C4-2B (cell line): ENCODE results near the gene LRPAP1.
"Not testable (repeated sequence)": the region's sequence is repeated elsewhere in the genome, so short reads cannot be mapped to it uniquely, and the experiment has no call there.

Source experiments
- H3K27ac ChIP-seq: fragments of 450-650 bp; 2 replicates; pipeline ENCODE4 v1.5.1; 2017
- ZFX ChIP-seq: fragments of 450-650 bp; IDR thresholded peaks from 2 replicates; pipeline ENCODE4 v1.6.1; 2017
- TF ChIP-seq, protein P1 (sequence below): fragments of 450-650 bp; conservative IDR thresholded peaks from 2 replicates; pipeline ENCODE4 v1.5.1; 2017; ENCODE audit warnings: mild to moderate bottlenecking

LRPAP1 gene

DNA sequence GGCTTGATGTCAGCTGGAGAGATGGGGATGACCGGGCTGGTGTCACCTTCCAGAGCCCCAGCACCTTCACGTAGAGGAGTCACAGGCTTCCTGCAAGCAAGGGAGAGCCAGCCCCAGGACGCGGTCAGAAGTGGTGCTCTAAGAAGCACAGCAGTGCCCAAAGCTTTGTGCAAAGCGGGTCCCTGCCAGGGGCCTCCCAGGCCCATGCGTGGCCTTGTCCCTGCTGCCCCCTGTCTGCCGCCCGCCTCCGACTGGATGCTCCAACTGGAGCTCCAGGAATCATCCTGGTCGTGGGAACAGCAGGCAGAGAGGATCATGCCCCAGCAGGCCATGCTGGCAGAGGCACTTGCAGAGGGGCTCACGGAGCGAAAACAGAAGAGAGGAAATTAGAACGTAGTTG lies 40.1 kb upstream of the LRPAP1 start:
- TF ChIP-seq ZFX: no peak
- H3K27ac ChIP-seq: no peak overlapping the region

DNA sequence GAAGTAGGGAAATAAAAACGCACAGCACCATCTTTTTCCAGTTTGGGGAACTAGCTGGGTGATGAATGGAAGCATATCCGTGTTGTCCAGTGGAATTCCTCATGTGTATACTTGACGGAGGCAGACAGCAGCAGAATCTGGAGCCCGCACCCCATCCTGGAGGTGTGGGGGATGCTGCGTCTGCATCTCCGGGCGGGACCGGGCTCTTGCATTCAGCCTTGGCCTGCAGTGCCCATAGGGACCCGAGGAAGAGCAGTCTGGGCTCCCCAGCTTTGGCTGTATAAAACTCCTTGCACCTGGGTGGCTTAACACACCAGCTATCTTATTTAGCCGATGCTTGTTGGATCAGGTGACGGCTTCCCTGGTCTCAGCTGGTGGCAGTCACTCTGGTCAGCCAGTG lies 39.7 kb upstream of the LRPAP1 start:
- TF ChIP-seq, protein P1, sequence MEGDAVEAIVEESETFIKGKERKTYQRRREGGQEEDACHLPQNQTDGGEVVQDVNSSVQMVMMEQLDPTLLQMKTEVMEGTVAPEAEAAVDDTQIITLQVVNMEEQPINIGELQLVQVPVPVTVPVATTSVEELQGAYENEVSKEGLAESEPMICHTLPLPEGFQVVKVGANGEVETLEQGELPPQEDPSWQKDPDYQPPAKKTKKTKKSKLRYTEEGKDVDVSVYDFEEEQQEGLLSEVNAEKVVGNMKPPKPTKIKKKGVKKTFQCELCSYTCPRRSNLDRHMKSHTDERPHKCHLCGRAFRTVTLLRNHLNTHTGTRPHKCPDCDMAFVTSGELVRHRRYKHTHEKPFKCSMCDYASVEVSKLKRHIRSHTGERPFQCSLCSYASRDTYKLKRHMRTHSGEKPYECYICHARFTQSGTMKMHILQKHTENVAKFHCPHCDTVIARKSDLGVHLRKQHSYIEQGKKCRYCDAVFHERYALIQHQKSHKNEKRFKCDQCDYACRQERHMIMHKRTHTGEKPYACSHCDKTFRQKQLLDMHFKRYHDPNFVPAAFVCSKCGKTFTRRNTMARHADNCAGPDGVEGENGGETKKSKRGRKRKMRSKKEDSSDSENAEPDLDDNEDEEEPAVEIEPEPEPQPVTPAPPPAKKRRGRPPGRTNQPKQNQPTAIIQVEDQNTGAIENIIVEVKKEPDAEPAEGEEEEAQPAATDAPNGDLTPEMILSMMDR: no peak
- TF ChIP-seq ZFX: no peak
- no peak overlapping the region for H3K27ac ChIP-seq

DNA sequence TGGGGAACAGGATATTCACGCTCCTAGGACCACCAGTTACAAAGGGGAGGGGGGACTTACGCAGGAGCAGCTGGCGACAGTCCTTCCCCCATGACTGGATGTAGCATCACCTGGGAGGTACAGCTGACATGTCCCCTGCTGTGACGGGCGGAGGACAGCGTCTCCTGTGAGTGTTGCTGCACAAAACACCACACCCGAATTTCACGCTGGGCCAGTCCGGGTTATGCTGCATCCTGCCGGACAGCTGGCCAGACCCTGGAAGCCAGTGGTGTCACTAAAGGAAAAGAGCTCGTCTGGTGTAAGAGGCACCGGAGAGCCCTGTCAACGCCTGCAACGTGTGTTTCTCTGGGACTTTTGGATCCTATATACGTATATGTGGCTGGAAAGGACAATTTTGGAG lies 38.7 kb upstream of the LRPAP1 start:
- not testable (repeated sequence) for H3K27ac ChIP-seq

DNA sequence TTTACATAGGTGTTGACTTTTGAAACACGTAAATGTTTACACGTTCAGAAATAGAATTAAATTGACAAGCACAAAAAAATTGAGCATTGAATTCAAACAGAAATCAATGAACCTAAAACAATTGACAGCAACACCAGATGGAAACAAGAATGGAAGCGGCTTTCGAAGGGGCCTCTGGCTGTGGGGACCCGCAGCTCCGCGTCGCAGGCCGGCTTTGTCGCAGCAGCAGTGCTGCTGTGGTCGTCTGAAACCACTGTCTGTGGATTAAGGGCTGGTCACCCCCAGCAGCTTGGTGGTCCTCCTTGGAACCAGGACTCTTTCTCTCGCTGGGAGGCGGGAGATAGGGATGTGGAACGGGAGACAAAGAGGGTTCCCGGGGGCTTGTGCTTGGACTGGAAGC lies 37.4 kb upstream of the LRPAP1 start:
- not testable (repeated sequence) for H3K27ac ChIP-seq

DNA sequence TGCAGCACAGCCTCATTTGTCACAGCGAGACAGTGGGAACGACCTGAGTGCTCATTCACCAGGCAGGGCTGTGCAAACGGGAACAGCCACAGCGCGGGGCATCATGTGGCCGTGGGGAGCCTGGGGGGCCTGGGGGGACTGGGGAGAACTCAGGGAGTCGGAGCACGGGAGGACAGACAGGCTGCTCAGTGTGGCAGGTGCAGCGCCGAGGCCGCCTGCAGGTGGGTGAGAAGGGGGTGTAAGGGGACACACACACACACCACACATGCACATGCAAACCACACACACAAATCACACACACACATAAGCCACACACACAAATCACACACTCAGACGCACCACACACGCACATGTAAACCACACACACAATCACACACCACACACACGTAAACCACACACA lies 34.5 kb upstream of the LRPAP1 start:
- TF ChIP-seq, protein P1: 0 out of 2 replicates have a peak, but pooled peaks have one; percentile 9
- H3K27ac ChIP-seq: not testable (repeated sequence)

DNA sequence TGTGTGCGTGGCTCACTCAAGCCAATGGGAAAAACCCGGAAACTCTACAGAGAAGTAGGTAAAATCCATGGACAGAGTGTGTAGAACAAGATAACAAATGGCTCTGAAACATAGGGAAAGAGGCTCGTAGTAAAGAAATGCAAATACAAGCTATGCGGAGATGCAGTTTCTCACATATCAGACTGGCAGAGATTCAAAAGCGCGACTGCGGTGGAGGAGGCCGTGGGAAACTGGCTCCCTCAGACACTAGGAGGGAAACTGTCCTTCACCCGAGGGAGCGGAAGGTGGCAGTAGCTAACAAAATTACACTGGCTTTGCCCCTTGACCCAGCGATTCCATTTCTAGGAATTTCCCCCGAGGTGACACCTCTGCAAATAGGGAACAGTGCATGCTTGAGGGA lies 34.1 kb upstream of the LRPAP1 start:
- TF ChIP-seq, protein P1: peak; percentile 30
- H3K27ac ChIP-seq: not testable (repeated sequence)

DNA sequence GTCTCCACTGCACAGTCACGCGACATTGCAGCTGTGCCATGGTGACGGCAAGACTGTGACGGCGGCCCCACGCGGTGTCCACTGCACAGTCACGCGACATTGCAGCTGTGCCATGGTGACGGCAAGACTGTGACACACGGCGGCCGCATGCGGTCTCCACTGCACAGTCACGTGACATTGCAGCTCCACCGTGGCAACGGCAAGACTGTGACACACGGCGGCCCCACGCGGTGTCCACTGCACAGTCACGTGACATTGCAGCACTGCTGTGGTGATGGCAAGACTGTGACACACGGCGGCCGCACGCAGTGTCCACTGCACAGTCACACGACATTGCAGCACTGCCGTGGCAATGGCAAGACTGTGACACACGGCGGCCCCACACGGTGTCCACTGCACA lies 32.7 kb upstream of the LRPAP1 start:
- not testable (repeated sequence) for H3K27ac ChIP-seq

DNA sequence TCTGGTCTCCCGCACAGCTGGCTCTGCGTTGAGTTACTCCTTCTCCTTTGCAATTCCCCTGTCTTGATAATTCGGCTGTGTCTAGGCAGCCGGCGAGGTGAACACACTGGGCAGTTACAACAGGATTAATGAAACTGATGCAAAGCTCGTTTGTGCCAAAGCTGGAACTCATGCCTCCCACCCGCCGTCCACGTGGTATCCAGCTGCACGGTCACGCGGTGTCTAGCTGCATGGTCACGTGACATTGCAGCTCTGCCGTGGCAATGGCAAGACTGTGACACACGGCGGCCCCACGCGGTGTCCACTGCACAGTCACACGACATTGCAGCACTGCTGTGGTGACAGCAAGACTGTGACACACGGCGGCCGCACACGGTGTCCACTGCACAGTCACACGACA lies 31.2 kb upstream of the LRPAP1 start:
- H3K27ac ChIP-seq: no peak overlapping the region
- TF ChIP-seq ZFX: no peak
- TF ChIP-seq, protein P1: no peak

DNA sequence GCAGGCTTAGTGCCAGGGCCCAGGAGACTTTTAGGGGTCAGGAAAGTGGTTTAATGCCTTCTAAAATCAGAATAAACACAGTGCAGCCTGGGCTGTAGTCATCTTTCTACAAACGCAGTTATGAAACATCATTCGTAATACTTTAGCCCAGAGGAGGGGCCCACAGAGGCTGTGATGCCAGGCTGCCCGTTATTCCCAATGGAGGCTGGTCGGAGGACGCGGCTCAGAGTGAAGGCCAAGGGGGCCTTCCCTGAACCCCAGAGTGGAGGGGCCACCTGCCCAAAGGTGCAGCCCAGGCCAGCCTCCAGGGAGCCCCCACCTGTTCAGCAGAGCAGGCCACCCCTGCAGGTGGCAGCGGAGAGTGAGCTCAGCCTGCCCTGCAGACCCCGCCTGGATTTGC lies 29.9 kb upstream of the LRPAP1 start:
- H3K27ac ChIP-seq: not testable (repeated sequence)

DNA sequence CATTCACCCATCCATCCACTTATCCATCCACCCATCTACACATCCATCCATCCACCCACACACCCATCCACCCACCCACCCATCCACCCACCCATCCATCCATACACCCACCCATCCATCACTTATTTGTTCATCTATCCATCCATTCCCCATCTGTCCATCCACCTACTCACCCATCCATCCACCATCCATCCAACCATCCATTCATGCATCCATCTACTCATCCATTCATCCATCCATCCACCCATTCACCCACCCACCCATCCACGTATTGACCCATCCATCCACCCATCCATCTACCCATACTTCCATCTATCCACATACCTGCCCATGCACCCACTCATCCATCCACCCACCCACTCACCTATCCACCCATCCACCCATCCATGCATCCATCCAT lies 28.2 kb upstream of the LRPAP1 start:
- not testable (repeated sequence) for H3K27ac ChIP-seq

DNA sequence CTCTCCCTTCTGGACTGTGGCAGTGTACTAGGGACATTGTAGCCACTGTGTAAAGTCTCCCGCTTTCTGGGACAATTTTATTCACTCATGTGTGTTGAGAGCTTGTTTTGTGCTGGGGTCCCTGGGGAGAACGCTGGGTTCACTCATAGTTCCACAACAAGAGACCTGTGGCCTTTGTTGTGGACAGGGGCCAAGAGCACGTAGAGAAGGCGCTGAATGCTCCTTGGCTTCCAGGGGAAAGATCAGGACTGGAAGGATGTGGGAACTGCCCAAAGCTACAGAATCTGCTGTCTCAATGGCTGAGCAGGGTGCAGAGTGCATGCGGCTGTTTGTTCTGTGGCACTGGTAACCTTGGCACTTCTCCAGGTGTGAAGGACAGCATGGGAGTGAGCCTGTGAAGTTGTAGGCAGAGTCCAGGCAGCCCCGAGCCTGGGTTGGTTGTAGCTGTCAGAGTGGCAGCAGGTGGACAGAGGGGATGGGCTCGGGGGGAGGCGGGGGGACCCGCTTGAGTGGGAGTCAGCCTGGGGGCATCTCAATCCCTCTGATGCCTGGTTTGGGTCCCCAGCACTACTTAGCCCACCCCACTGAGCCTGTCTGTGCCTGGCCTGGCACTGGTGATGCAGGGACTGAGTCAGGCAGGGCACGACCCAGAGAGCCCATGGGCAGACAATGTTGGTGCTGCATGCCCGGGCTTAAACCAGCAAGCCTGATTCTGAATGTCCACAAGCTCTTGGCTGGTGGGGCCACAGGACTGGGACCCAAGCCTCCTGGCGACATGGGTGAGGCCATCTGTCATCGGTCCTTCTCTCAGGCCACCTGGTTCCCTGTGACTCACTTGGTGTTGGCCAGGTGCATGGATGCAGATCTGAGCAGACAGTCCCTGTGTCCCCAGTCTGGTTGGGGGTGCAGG lies 27.4 kb upstream of the LRPAP1 start:
- not testable (repeated sequence) for H3K27ac ChIP-seq

DNA sequence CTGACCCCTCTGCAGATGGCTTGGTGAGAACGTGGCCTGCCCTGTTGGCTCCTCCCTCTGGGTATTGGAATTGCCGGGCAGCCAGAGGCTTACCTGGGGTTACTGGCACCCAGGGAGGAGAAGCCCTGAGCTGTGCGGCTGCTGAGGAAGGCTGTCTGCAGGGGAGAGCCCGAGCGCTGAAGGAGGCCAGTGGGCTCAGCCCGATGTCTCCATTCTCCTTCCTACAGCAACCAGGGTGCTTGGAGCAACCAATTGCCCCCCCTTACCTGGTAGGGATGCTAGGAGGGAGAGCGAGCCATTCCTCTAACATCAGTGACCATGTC lies 26.3 kb upstream of the LRPAP1 start:
- not testable (repeated sequence) for H3K27ac ChIP-seq

DNA sequence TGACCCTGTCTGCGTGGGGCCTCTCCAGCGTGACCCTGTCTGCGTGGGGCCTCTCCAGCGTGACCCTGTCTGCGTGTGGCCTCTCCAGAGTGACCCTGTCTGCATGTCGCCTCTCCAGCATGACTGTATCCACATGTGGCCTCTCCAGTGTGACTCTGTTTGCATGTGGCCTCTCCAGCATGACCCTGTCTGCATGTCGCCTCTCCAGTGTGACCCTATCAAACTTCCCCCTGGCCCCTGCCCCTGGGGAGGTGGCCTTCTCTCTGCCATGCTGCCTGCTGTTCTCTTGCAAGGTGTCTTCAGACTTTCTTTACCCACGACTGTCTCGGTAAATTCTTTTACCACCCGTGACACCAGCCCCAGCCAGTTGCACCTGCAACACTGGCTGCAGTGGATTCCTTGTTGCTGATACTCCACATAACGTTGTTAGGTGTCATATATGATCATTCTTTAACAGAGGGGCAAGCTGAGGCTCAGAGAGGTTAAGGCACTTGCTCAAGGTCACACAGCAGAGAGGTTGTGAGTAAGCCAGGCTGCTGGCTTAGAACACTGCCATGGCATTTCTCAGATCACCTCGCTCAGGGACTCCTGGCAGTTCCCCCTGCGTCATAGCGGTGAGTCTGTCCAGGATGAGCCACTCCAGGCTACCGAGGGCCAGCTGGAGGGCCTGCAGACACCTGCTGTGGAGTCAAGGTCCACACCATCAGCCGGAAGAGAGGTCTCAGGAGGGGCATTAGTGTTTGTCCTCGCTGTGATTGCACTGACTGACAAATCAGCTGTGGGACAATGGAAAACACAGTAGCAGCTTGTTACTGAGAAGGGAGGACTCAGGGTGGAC lies 25.7 kb upstream of the LRPAP1 start:
- not testable (repeated sequence) for H3K27ac ChIP-seq

DNA sequence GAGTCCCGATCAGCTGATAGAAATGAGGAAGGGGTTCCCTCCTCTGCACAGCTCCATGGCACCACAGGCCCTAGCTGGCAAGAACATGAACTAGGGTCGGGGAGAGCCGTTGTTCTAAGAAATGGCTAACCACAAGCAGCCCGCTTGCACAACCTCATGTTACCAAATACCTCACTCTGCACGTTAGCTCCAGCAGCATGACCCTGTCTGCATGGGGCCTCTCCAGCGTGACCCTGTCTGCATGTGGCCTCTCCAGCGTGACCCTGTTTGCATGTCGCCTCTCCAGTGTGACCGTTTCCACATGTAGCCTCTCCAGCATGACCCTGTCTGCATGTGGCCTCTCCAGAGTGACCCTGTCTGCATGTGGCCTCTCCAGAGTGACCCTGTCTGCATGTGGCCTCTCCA lies 24.9 kb upstream of the LRPAP1 start:
- not testable (repeated sequence) for H3K27ac ChIP-seq
